ENCODE measurements around the gene TRIM9.

Gene TRIM9

DNA sequence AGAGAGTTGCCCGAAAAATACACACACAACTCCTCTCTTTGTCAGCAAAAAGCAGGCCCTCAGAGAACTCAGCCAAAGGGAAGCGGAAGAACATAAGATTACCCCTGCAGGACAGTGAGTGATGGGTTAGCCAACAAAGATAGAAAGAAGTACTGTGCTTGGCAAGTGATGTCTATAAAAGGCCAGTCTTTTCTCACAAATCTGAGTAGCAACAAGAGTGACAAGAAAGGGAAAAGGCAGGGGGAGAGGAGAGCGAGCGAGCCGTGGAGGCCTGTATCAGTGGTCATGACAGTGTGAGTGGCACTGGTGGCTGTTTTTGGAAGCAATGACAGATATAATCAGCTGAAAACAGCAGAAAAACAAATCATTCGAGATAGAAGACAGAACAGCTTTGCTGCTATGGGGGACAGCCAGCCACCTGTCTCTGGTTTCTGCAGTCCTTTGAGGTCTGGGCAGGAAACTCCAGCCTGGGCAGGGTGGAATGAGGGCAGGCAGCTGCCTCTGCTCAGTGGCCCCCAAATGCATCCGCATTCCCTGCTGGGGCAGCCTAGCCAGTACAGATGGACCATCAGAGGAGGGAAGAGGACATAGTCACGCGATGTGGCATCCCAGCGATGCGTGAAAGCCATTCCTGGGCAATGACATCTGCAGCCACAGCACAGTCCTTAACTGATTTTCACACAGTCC is 74.7 kb downstream of the TRIM9 start:
- no peaks in the 10 kb centered on the region for H3K36me3 ChIP-seq (ENCODE audit: insufficient read depth, low read length)
- no peak overlapping the region for H3K9ac ChIP-seq (ENCODE audit: low read depth, low read length)
- 92% methylated on average over 11 of the region's 11 CpGs for WGBS
- H3K27ac ChIP-seq (ENCODE audit: low read depth, low read length) = no peak overlapping the region
- no peaks in the 10 kb centered on the region for H3K4me1 ChIP-seq (ENCODE audit: insufficient read depth, low read length)
- no peaks in the 10 kb centered on the region for H3K9me3 ChIP-seq (ENCODE audit: insufficient read depth, low read depth, low read length)
- no peaks in the 10 kb centered on the region for H3K27me3 ChIP-seq (ENCODE audit: insufficient read depth, low read length)
- H3K4me3 ChIP-seq (ENCODE audit: low read length) = no peak overlapping the region

DNA sequence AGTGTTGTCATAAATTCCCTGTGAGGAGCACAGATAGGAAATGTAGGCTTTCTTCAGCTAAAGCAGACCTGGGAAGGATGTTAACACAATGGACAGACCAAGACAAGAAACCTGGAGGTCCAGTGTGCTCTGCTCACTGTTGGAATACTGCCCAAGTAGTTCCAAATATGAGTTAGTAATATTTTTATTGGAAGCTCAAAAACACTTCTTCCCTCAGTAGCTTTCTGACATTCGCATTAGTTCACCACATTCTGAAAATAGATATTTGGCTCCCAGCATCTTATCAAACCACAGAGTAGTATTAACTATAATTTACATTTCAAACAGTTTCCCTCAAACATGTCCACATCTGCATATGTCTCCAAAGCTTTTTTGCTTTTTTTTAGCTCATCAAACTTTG is 75.8 kb downstream of the TRIM9 start:
- 91% methylated on average over 1 of the region's 1 CpG for WGBS
- Histone ChIP-seq H3K9me3 (ENCODE audit: insufficient read depth, low read depth, low read length) (no peaks in the 10 kb centered on the region), H3K27ac (ENCODE audit: low read depth, low read length) (no peak overlapping the region), H3K27me3 (ENCODE audit: insufficient read depth, low read length) (no peaks in the 10 kb centered on the region), H3K4me1 (ENCODE audit: insufficient read depth, low read length) (no peaks in the 10 kb centered on the region; the same call in 1 of the 2 replicates), H3K4me3 (ENCODE audit: low read length) (no peak overlapping the region), H3K9ac (ENCODE audit: low read depth, low read length) (no peak overlapping the region), H3K36me3 (ENCODE audit: insufficient read depth, low read length) (no peaks in the 10 kb centered on the region)

DNA sequence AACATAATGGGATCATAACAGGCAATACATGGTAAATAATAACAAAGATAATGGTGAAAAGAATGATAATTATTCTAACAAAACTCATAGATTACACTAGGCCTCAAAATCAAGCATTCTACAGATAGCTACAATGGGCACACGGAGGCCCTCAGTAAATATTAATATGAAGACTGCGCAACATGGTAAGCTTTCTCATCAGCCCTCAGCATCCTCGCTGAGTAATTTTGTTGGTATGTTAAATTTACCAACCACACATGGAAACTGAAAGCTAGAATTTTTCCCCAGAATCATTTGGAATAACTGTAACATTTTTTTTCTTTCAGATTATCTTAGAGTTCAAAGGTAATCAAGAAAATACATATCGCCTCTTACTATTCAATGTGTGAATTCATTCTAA is 76.4 kb downstream of the TRIM9 start:
- Histone ChIP-seq H3K27me3 (ENCODE audit: insufficient read depth, low read length) (no peaks in the 10 kb centered on the region), H3K4me3 (ENCODE audit: low read length) (no peak overlapping the region), H3K36me3 (ENCODE audit: insufficient read depth, low read length) (no peaks in the 10 kb centered on the region), H3K9ac (ENCODE audit: low read depth, low read length) (no peak overlapping the region), H3K4me1 (ENCODE audit: insufficient read depth, low read length) (no peaks in the 10 kb centered on the region; the same call in 1 of the 2 replicates), H3K27ac (ENCODE audit: low read depth, low read length) (no peak overlapping the region), H3K9me3 (ENCODE audit: insufficient read depth, low read depth, low read length) (no peaks in the 10 kb centered on the region)
- WGBS = 100% methylated on average over 1 of the region's 4 CpGs

GRCh38 chr14:51014625-51015024 is 80.3 kb downstream of the TRIM9 start:
- Histone ChIP-seq H3K27ac (ENCODE audit: low read depth, low read length) (no peak overlapping the region), H3K36me3 (ENCODE audit: insufficient read depth, low read length) (no peaks in the 10 kb centered on the region), H3K9ac (ENCODE audit: low read depth, low read length) (no peak overlapping the region), H3K4me1 (ENCODE audit: insufficient read depth, low read length) (no peaks in the 10 kb centered on the region; the same call in 1 of the 2 replicates), H3K4me3 (ENCODE audit: low read length) (no peak overlapping the region), H3K9me3 (ENCODE audit: insufficient read depth, low read depth, low read length) (no peaks in the 10 kb centered on the region), H3K27me3 (ENCODE audit: insufficient read depth, low read length) (no peaks in the 10 kb centered on the region)
- 94% methylated on average over 3 of the region's 3 CpGs for WGBS

- H3K9ac ChIP-seq (ENCODE audit: low read depth, low read length) = no peak overlapping the region
- 83% methylated on average over 2 of the region's 2 CpGs for WGBS
- H3K4me1 ChIP-seq (ENCODE audit: insufficient read depth, low read length) = no peaks in the 10 kb centered on the region; the same call in 1 of the 2 replicates
- H3K4me3 ChIP-seq (ENCODE audit: low read length) = no peak overlapping the region
- no peak overlapping the region for H3K27ac ChIP-seq (ENCODE audit: low read depth, low read length)
- no peaks in the 10 kb centered on the region for H3K36me3 ChIP-seq (ENCODE audit: insufficient read depth, low read length)
- no peaks in the 10 kb centered on the region for H3K9me3 ChIP-seq (ENCODE audit: insufficient read depth, low read depth, low read length)
- H3K27me3 ChIP-seq (ENCODE audit: insufficient read depth, low read length) = no peaks in the 10 kb centered on the region
Observed at GRCh38 chr14:51014086-51014485, 80.8 kb downstream of the TRIM9 start.

DNA sequence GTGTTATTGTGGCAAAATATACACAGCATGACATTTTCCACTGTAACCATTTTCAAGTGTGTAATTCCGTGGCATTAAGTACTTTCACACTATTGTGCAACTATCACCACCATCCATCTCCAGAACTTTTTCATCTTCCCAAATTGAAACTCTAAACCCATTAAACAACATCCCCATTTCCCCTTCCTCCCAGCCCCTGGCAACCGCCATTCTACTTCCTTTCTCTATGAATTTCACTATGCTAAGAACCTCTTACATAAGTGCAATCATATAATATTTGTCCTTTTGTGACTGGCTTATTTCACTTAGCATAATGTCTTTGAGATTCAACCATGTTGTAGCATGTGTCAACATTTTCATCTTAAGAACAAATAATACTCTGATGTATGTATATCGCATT is 82.8 kb downstream of the TRIM9 start:
- no peak overlapping the region for H3K4me3 ChIP-seq (ENCODE audit: low read length)
- no peaks in the 10 kb centered on the region for H3K36me3 ChIP-seq (ENCODE audit: insufficient read depth, low read length)
- H3K9me3 ChIP-seq (ENCODE audit: insufficient read depth, low read depth, low read length) = no peaks in the 10 kb centered on the region
- no peak overlapping the region for H3K27ac ChIP-seq (ENCODE audit: low read depth, low read length)
- no peaks in the 10 kb centered on the region; the same call in 1 of the 2 replicates for H3K4me1 ChIP-seq (ENCODE audit: insufficient read depth, low read length)
- H3K27me3 ChIP-seq (ENCODE audit: insufficient read depth, low read length) = no peaks in the 10 kb centered on the region
- WGBS = 96% methylated on average over 3 of the region's 3 CpGs
- no peak overlapping the region for H3K9ac ChIP-seq (ENCODE audit: low read depth, low read length)

DNA sequence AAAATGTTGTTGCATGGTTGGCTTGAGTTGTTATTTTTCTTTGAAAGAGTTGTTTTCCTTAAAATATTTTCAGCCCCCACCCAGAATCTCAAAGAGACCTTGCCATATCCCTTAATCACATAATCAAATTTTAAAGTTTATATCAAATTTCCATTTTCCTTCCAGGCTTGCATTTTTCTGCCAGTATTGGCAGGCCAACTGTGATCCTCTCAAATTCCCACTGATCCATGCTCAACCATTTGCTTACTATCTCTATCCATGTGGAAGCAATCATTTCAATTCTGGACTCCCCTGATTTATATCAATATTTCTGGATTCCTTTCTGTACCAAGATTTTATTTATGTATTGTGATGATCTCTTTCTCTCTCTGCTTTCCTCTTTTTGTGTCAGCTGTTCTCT is 86.5 kb downstream of the TRIM9 start:
- H3K27me3 ChIP-seq (ENCODE audit: insufficient read depth, low read length) = no peaks in the 10 kb centered on the region
- no peaks in the 10 kb centered on the region for H3K9me3 ChIP-seq (ENCODE audit: insufficient read depth, low read depth, low read length)
- H3K36me3 ChIP-seq (ENCODE audit: insufficient read depth, low read length) = no peaks in the 10 kb centered on the region
- peaks cover 5% of the 10 kb centered on the region; the same call in 1 of the 2 replicates for H3K4me1 ChIP-seq (ENCODE audit: insufficient read depth, low read length)
- no peak overlapping the region for H3K27ac ChIP-seq (ENCODE audit: low read depth, low read length)
- H3K4me3 ChIP-seq (ENCODE audit: low read length) = no peak overlapping the region
- no peak overlapping the region for H3K9ac ChIP-seq (ENCODE audit: low read depth, low read length)

- Histone ChIP-seq H3K9me3 (ENCODE audit: insufficient read depth, low read depth, low read length) (no peaks in the 10 kb centered on the region), H3K27ac (ENCODE audit: low read depth, low read length) (no peak overlapping the region), H3K4me3 (ENCODE audit: low read length) (no peak overlapping the region), H3K27me3 (ENCODE audit: insufficient read depth, low read length) (no peaks in the 10 kb centered on the region), H3K4me1 (ENCODE audit: insufficient read depth, low read length) (peaks cover 5% of the 10 kb centered on the region; the same call in 1 of the 2 replicates), H3K36me3 (ENCODE audit: insufficient read depth, low read length) (no peaks in the 10 kb centered on the region), H3K9ac (ENCODE audit: low read depth, low read length) (no peak overlapping the region)
- WGBS = 85% methylated on average over 4 of the region's 4 CpGs
Observed at GRCh38 chr14:51006781-51007211, 88.1 kb downstream of the TRIM9 start.

- Histone ChIP-seq H3K9me3 (ENCODE audit: insufficient read depth, low read depth, low read length) (no peaks in the 10 kb centered on the region), H3K4me1 (ENCODE audit: insufficient read depth, low read length) (peaks cover 5% of the 10 kb centered on the region; the same call in 1 of the 2 replicates), H3K27me3 (ENCODE audit: insufficient read depth, low read length) (no peaks in the 10 kb centered on the region), H3K9ac (ENCODE audit: low read depth, low read length) (no peak overlapping the region), H3K4me3 (ENCODE audit: low read length) (no peak overlapping the region), H3K27ac (ENCODE audit: low read depth, low read length) (no peak overlapping the region), H3K36me3 (ENCODE audit: insufficient read depth, low read length) (no peaks in the 10 kb centered on the region)
- WGBS = 88% methylated on average over 2 of the region's 2 CpGs
Observed at GRCh38 chr14:51006324-51006723, 88.6 kb downstream of the TRIM9 start.

GRCh38 chr14:51004801-51005526 is 89.9 kb downstream of the TRIM9 start:
- WGBS = 97% methylated on average over 5 of the region's 6 CpGs
- H3K9ac ChIP-seq (ENCODE audit: low read depth, low read length) = no peak overlapping the region
- H3K36me3 ChIP-seq (ENCODE audit: insufficient read depth, low read length) = no peaks in the 10 kb centered on the region
- no peak overlapping the region for H3K4me3 ChIP-seq (ENCODE audit: low read length)
- no peaks in the 10 kb centered on the region for H3K9me3 ChIP-seq (ENCODE audit: insufficient read depth, low read depth, low read length)
- no peak overlapping the region for H3K27ac ChIP-seq (ENCODE audit: low read depth, low read length)
- H3K4me1 ChIP-seq (ENCODE audit: insufficient read depth, low read length) = peaks cover 5% of the 10 kb centered on the region; the same call in 1 of the 2 replicates
- no peaks in the 10 kb centered on the region for H3K27me3 ChIP-seq (ENCODE audit: insufficient read depth, low read length)

DNA sequence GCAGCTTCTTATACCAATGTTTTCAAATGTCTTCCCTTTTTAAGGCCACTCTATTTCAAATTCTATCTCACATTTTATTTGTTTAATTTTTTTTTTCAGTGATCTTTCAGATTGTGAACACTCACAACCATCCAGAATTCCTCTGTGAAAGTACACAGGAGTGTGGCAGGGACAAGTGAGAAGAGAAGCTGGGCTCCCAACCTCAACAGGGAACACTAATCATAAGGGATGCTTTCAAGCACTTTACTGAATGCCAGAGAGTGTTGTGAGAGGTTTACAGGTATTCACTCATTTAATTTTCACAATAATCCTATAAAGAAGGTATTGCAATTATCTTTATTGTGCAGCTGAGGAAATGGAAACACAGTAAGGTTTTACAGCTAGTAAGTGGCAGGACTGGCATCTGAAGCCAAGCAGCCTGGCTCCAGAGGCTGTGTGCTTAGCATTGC is 90.5 kb downstream of the TRIM9 start:
- no peak overlapping the region for H3K27ac ChIP-seq (ENCODE audit: low read depth, low read length)
- H3K36me3 ChIP-seq (ENCODE audit: insufficient read depth, low read length) = no peaks in the 10 kb centered on the region
- H3K27me3 ChIP-seq (ENCODE audit: insufficient read depth, low read length) = no peaks in the 10 kb centered on the region
- peaks cover 5% of the 10 kb centered on the region; the same call in 1 of the 2 replicates for H3K4me1 ChIP-seq (ENCODE audit: insufficient read depth, low read length)
- no peak overlapping the region for H3K9ac ChIP-seq (ENCODE audit: low read depth, low read length)
- H3K4me3 ChIP-seq (ENCODE audit: low read length) = no peak overlapping the region
- H3K9me3 ChIP-seq (ENCODE audit: insufficient read depth, low read depth, low read length) = no peaks in the 10 kb centered on the region
